ENCODE results near the gene ANKRD63. TPM values are rescaled to one million over a fixed set of nuclear protein-coding genes. Genes with fewer than 3 reads are reported as not detected.

ANKRD63 gene
- total RNA-seq, 4 donors from 2014 or later = 1.6 TPM; not detected in 3

GRCh38 chr15:40250771-40251483 is 31.9 kb downstream of the ANKRD63 start:
- no peak overlapping the region for H3K4me3 ChIP-seq
- ATAC-seq = no peak
- no peaks in the 10 kb centered on the region for H3K9me3 ChIP-seq
- H3K27ac ChIP-seq = no peak overlapping the region
- peaks cover 0 to 23% (median 13%) of the 10 kb centered on the region in 3 donors for H3K4me1 ChIP-seq
- TF ChIP-seq POLR2AphosphoS5 (IDR thresholded peaks at IDR 0.05) (no peak), EP300 (IDR thresholded peaks at IDR 0.05) (no peak), POLR2A (IDR thresholded peaks at IDR 0.05) (no peak), CTCF (IDR thresholded peaks at IDR 0.05) (no peak)
- 84 to 96% methylated on average over 4 to 10 of the region's 13 CpGs for WGBS, 2 donors (ENCODE audit: low coverage in 1 of 2)
- no peaks in the 10 kb centered on the region for H3K36me3 ChIP-seq
- peaks cover 17% of the 10 kb centered on the region for H3K27me3 ChIP-seq

- Histone ChIP-seq H3K4me1 (peaks cover 0 to 23% (median 13%) of the 10 kb centered on the region in 3 donors), H3K9me3 (no peaks in the 10 kb centered on the region), H3K27me3 (peaks cover 17% of the 10 kb centered on the region), H3K27ac (no peak overlapping the region), H3K4me3 (no peak overlapping the region), H3K36me3 (no peaks in the 10 kb centered on the region)
- TF ChIP-seq POLR2AphosphoS5 (IDR thresholded peaks at IDR 0.05) = no peak
- TF ChIP-seq CTCF (IDR thresholded peaks at IDR 0.05) = no peak
- TF ChIP-seq POLR2A (IDR thresholded peaks at IDR 0.05) = no peak
- TF ChIP-seq EP300 (IDR thresholded peaks at IDR 0.05) = no peak
- no peak for ATAC-seq
- WGBS, 2 donors (ENCODE audit: low coverage in 1 of 2) = 90 to 100% methylated on average over 1 to 2 of the region's 8 CpGs
Observed at GRCh38 chr15:40250304-40250656, 32.6 kb downstream of the ANKRD63 start.

GRCh38 chr15:40249477-40250303 is 33.2 kb downstream of the ANKRD63 start:
- H3K9me3 ChIP-seq = no peaks in the 10 kb centered on the region
- no peak for ATAC-seq
- H3K36me3 ChIP-seq = no peaks in the 10 kb centered on the region
- peaks cover 17% of the 10 kb centered on the region for H3K27me3 ChIP-seq
- peaks cover 0 to 23% (median 13%) of the 10 kb centered on the region in 3 donors for H3K4me1 ChIP-seq
- H3K4me3 ChIP-seq = no peak overlapping the region
- no peak overlapping the region for H3K27ac ChIP-seq
- TF ChIP-seq CTCF (IDR thresholded peaks at IDR 0.05) = no peak
- TF ChIP-seq EP300 (IDR thresholded peaks at IDR 0.05) = no peak
- no peak for TF ChIP-seq POLR2AphosphoS5 (IDR thresholded peaks at IDR 0.05)
- no peak for TF ChIP-seq POLR2A (IDR thresholded peaks at IDR 0.05)
- 70 to 80% methylated on average over 2 to 7 of the region's 11 CpGs for whole genome bisulfite sequencing, 2 donors (ENCODE audit: low coverage in 1 of 2)

- Histone ChIP-seq H3K27ac (no peak overlapping the region), H3K9me3 (no peaks in the 10 kb centered on the region), H3K27me3 (peaks cover 11% of the 10 kb centered on the region), H3K4me1 (peaks cover 0 to 17% (median 8%) of the 10 kb centered on the region in 3 donors), H3K4me3 (no peak overlapping the region), H3K36me3 (no peaks in the 10 kb centered on the region)
- no peak for ATAC-seq
- 20 to 53% methylated on average over 1 to 6 of the region's 17 CpGs for WGBS, 2 donors (ENCODE audit: low coverage in 1 of 2)
- no peak for TF ChIP-seq POLR2A (IDR thresholded peaks at IDR 0.05)
- TF ChIP-seq EP300 (IDR thresholded peaks at IDR 0.05) = no peak
- no peak for TF ChIP-seq CTCF (IDR thresholded peaks at IDR 0.05)
- no peak for TF ChIP-seq POLR2AphosphoS5 (IDR thresholded peaks at IDR 0.05)
Observed at GRCh38 chr15:40248006-40248783, 34.7 kb downstream of the ANKRD63 start.

Data from gastroesophageal sphincter (tissue), 4 donors.